Endothelial cell of umbilical vein (primary cell): ENCODE data around the gene TCEA2. TPM values are rescaled to one million over a fixed set of nuclear protein-coding genes. Genes with fewer than 3 reads are reported as not detected.

Experiments used
- BruUV-seq: library from RNA; stranded (reverse); fragments of 400-500 nt; replicated peaks from 2 replicates; lab custom pipeline; 2021; lab: Mats Ljungman, UMichigan
- CTCF ChIA-PET: fragments of 300-600, 350-600 bp; sonication (Branson Sonifier 250); formaldehyde crosslinking; loops from one replicate; lab custom pipeline; 2021; ENCODE audit warnings: antibody characterized with exemption, inconsistent platforms; lab: Charles Lee
- POLR2A ChIA-PET: fragments of 300-600, 350-600 bp; sonication (Branson Sonifier 250); formaldehyde crosslinking; loops from one replicate; lab custom pipeline; 2021; ENCODE audit warnings: antibody characterized with exemption, inconsistent platforms; lab: Charles Lee
- DNase-seq: peaks from one replicate; pipeline ENCODE4 v3.0.0-alpha.2; 2011; ENCODE audit warnings: low read depth, low spot score
- FAIRE-seq: peaks from 2 replicates; lab custom pipeline; 2011; peaks lifted over from hg19 to GRCh38; lab: Jason Lieb, UNC
- H2AFZ ChIP-seq: 2 replicates; pipeline ENCODE4 v1.6.0; 2012; ENCODE audit warnings: low read depth, low read length, control low read depth, inconsistent platforms
- H3K27ac ChIP-seq: 2 replicates; pipeline ENCODE4 v1.5.1; 2011; ENCODE audit warnings: low read depth, mild to moderate bottlenecking, control low read depth, low read length, moderate library complexity; ENCODE audit not compliant: insufficient read depth
- H3K27me3 ChIP-seq, 2 experiments: 2 replicates each; pipeline versions ENCODE4 v1.6.0 to v1.6.1; 2011; ENCODE audit warnings: low read length in 2 of 2, mixed read lengths in 1 of 2; ENCODE audit not compliant: control insufficient read depth in 2 of 2, insufficient read depth in 2 of 2
- H3K36me3 ChIP-seq, 2 experiments: 2 replicates in 1 of 2; 3 replicates in 1 of 2; pipeline ENCODE4 v1.5.1; 2011; ENCODE audit warnings: low read length in 2 of 2, mild to moderate bottlenecking in 1 of 2, moderate library complexity in 1 of 2; ENCODE audit not compliant: control insufficient read depth in 2 of 2, insufficient read depth in 2 of 2; ENCODE audit errors: extremely low read depth in 1 of 2
- H3K4me1 ChIP-seq: 3 replicates; pipeline ENCODE4 v1.5.1; 2011; ENCODE audit warnings: mild to moderate bottlenecking, low read length; ENCODE audit not compliant: control insufficient read depth, insufficient read depth; ENCODE audit errors: extremely low read depth
- H3K4me2 ChIP-seq: 2 replicates; pipeline ENCODE4 v1.6.1; 2011; ENCODE audit warnings: low read length, control low read depth, mixed read lengths; ENCODE audit not compliant: insufficient read depth
- H3K4me3 ChIP-seq, 3 experiments: fragments of 200-600 bp in 1 of 3; sonication (generic), shearing (Covaris generic) in 1 of 3; replicated peaks in 1 of 3; 2 replicates each; pipeline ENCODE4 v1.5.1; 2011 to 2016; ENCODE audit warnings: control low read depth in 3 of 3, low read length in 3 of 3, mild to moderate bottlenecking in 2 of 3, inconsistent platforms in 1 of 3, low read depth in 1 of 3, moderate library complexity in 1 of 3; ENCODE audit not compliant: insufficient read depth in 1 of 3
- H3K79me2 ChIP-seq: 2 replicates; pipeline ENCODE4 v1.6.0; 2012; ENCODE audit warnings: low read length, inconsistent platforms; ENCODE audit not compliant: control insufficient read depth, insufficient read depth
- H3K9ac ChIP-seq: replicated peaks from 2 replicates; pipeline ENCODE3; 2011; ENCODE audit warnings: low read length, control low read depth; ENCODE audit not compliant: insufficient read depth; ENCODE audit errors: extremely low read depth
- H3K9me1 ChIP-seq: replicated peaks from 3 replicates; pipeline ENCODE4 v1.6.0; 2011; ENCODE audit warnings: mild to moderate bottlenecking, low read length; ENCODE audit not compliant: control insufficient read depth, insufficient read depth; ENCODE audit errors: extremely low read depth
- H3K9me3 ChIP-seq: replicated peaks from 2 replicates; pipeline ENCODE4 v1.5.1; 2012; ENCODE audit warnings: low read length, inconsistent platforms; ENCODE audit not compliant: control insufficient read depth, insufficient read depth
- H4K20me1 ChIP-seq: replicated peaks from 2 replicates; pipeline ENCODE3; 2011; ENCODE audit warnings: mild to moderate bottlenecking, low read length; ENCODE audit not compliant: control insufficient read depth, insufficient read depth; ENCODE audit errors: extremely low read depth
- CTCF ChIP-seq, 2 donors: IDR thresholded peaks; 1 replicate in 1 of 2; 2 replicates in 1 of 2; pipeline ENCODE4 v1.5.1; 2011; ENCODE audit warnings: low read length in 2 of 2, mild to moderate bottlenecking in 2 of 2, moderate library complexity in 2 of 2, control low read depth in 1 of 2, inconsistent platforms in 1 of 2, low read depth in 1 of 2; ENCODE audit not compliant: insufficient read depth in 1 of 2; ENCODE audit errors: extremely low read depth in 1 of 2
- EZH2 ChIP-seq: IDR thresholded peaks from 2 replicates; pipeline ENCODE4 v1.6.1; 2012; ENCODE audit warnings: borderline replicate concordance, low read depth, mild to moderate bottlenecking, moderate library complexity, low read length, inconsistent platforms; ENCODE audit not compliant: severe bottlenecking
- FOS ChIP-seq: IDR thresholded peaks from 2 replicates; pipeline ENCODE4 v1.6.1; 2011; ENCODE audit warnings: mild to moderate bottlenecking, low read length, moderate library complexity, borderline replicate concordance; ENCODE audit not compliant: insufficient read depth
- GATA2 ChIP-seq: IDR thresholded peaks from 2 replicates; pipeline ENCODE4 v1.7.0; 2011; ENCODE audit warnings: low read depth, mild to moderate bottlenecking, moderate library complexity, mixed read lengths, low read length; ENCODE audit not compliant: insufficient read length, insufficient read depth
- JUN ChIP-seq: IDR thresholded peaks from 2 replicates; pipeline ENCODE4 v1.6.1; 2011; ENCODE audit warnings: borderline replicate concordance, low read depth; ENCODE audit not compliant: insufficient read length, insufficient read depth
- MAX ChIP-seq: IDR thresholded peaks from 2 replicates; pipeline ENCODE4 v1.6.1; 2011; ENCODE audit not compliant: insufficient read depth, insufficient read length
- MYC ChIP-seq: IDR thresholded peaks from one replicate; pipeline ENCODE4 v1.6.1; 2011; ENCODE audit warnings: mild to moderate bottlenecking, low read depth, low read length
- POLR2A ChIP-seq: IDR thresholded peaks from 2 replicates; pipeline ENCODE4 v1.6.1; 2012; ENCODE audit warnings: low read depth, mild to moderate bottlenecking, control low read depth, low read length
- POLR2AphosphoS5 ChIP-seq: IDR thresholded peaks from 2 replicates; pipeline ENCODE4 v1.6.1; 2012; ENCODE audit warnings: low read depth, mild to moderate bottlenecking, control low read depth, low read length, moderate library complexity; ENCODE audit not compliant: insufficient read depth
- dilution Hi-C: fragments of 300-500 bp; cut with MboI; formaldehyde crosslinking; loops from one replicate; pipeline ENCODE4 v1.15.0; 2019; ENCODE audit warnings: low sequenced_read_pairs; ENCODE audit not compliant: extremely low pct_ligation_motif_present
- intact Hi-C: fragments of 100-400 bp; cut with micrococcal nuclease; formaldehyde crosslinking; loops from one replicate; pipeline ENCODE4 v1.10.0; 2022
- polyA plus RNA-seq, 4 experiments: library from polyadenylated mRNA; depleted of rRNA in 3 of 4; stranded (reverse) in 3 of 4; unstranded in 1 of 4; fragments of >200 nt; gene quantifications; 2 replicates each; pipeline versions ENCODE4 v1.2.1 to v1.2.3, GENCODE V29; 2011 to 2012; ENCODE audit warnings: missing spikeins in 1 of 4
- total RNA-seq: library from RNA; stranded (reverse); gene quantifications from 2 replicates; pipeline ENCODE4 v1.2.3, GENCODE V29; 2021

The TCEA2 gene
- total and polyA plus RNA-seq, 2 donors (not counting 3 experiments of a cell fraction or from before 2014, with no cell fraction given), result 53.1 to 65.5 TPM

GRCh38 chr20:64077876-64078551 lies 15.0 kb downstream of the TCEA2 start:
- Histone ChIP-seq H3K9ac (no peak overlapping the region), H3K27me3 (no peaks in the 10 kb centered on the region), H3K4me1 (peaks cover 16% of the 10 kb centered on the region), H3K27ac (no peak overlapping the region), H3K9me1 (no peaks in the 10 kb centered on the region), H3K4me3 (peak overlapping the region in 1 of 3 experiments; percentile 73), H3K4me2 (peak overlapping the region; percentile 82), H3K36me3 (peaks cover 0 to 13% of the 10 kb centered on the region in 2 experiments), H3K79me2 (peaks cover 6% of the 10 kb centered on the region), H4K20me1 (no peaks in the 10 kb centered on the region), H3K9me3 (no peaks in the 10 kb centered on the region), H2AFZ (no peak overlapping the region)
- dilution Hi-C loops, result no loop called here
- POLR2A ChIA-PET, result no interaction called here
- DNase-seq, result no peak
- no peak for FAIRE-seq
- BruUV-seq, result no TSS peak
- CTCF ChIA-PET, result interaction anchor here (1.8 kb wide), 1 partner anchor 98 kb away, joined by 6 read pairs; the partner anchor contains the start of gene SAMD10
- intact Hi-C loops, result no loop called here
- TF ChIP-seq POLR2AphosphoS5, result no peak
- TF ChIP-seq FOS, result no peak
- TF ChIP-seq EZH2, result no peak
- no peak for TF ChIP-seq JUN
- no peak for TF ChIP-seq MYC
- TF ChIP-seq GATA2, result no peak
- TF ChIP-seq POLR2A, result no peak

DNA sequence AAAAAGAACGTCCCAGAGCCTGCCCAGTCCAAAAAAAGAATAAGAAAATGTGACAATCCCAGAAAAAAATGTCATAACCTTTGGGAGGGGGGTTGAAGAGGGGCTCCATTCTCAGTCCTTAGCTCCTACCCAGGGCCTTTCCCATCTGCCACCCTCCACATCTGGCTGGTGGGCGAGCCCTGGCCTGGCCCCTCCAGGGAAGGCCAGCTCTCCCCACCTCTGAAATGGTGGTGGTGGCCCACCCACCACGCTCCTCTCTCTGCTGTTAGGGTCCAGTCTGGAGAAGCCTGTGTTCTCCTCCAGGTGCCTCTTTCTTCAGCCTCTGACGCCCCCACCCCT lies 15.9 kb downstream of the TCEA2 start:
- CTCF ChIA-PET, result interaction anchor here (0.6 to 3.0 kb wide), 5 partner anchors 18 to 99 kb away, joined by 3 to 14 read pairs (median 4); partner anchors contain the start of gene SAMD10
- dilution Hi-C loops, result no loop called here
- Histone ChIP-seq H4K20me1 (no peaks in the 10 kb centered on the region), H3K9ac (peak overlapping the region; percentile 56), H3K9me1 (no peaks in the 10 kb centered on the region), H3K79me2 (peaks cover 6% of the 10 kb centered on the region), H3K4me1 (peaks cover 20% of the 10 kb centered on the region), H3K27me3 (peaks cover 0 to 2% of the 10 kb centered on the region in 2 experiments), H3K4me3 (peak overlapping the region; percentile 71 to 94 (median 73)), H3K4me2 (peak overlapping the region; percentile 82), H3K36me3 (peaks cover 0 to 10% of the 10 kb centered on the region in 2 experiments), H3K27ac (no peak overlapping the region), H2AFZ (peak overlapping the region; percentile 61), H3K9me3 (no peaks in the 10 kb centered on the region)
- FAIRE-seq (no peak), DNase-seq (no peak)
- TF ChIP-seq MYC (no peak), MAX (no peak), FOS (no peak), JUN (no peak), POLR2AphosphoS5 (no peak), EZH2 (no peak), POLR2A (no peak), GATA2 (no peak), CTCF (IDR thresholded peaks at IDR 0.05; ENCODE audit: extremely low read depth in 1 of 2, insufficient read depth in 1 of 2, low read depth in 1 of 2, low read length in 2 of 2) (no peak)
- intact Hi-C loops, result no loop called here
- POLR2A ChIA-PET, result no interaction called here
- TSS peak; percentile 25 for BruUV-seq
